Inflammatory macrophage treated with lipopolysaccharide for 1 hour (primary cell): ENCODE results near the gene CCDC172.
"Not testable (repeated sequence)": the region's sequence is repeated elsewhere in the genome, so short reads cannot be mapped to it uniquely, and the experiment has no call there.

Source experiments
- DNase-seq, 2 donors: peaks; one replicate each; pipeline ENCODE4 v3.0.0-alpha.2; 2020 to 2022

The CCDC172 gene

DNA sequence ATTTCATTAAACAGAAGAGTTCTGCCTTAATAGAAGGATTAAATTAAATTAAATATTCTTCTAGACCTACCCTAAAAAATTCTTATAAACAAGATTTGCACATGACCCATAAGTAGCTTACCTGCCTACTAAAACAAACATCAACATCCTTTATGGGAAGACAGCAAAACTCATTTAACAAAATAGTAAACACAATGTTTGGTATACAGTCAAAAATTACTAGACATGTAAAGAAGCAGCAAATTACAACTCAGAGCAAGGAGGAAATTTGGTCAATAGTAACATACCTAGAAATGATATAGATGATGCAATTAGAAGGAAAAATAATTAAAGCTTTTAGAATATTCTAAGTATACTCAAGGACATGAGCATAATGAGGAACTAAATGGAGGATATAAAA, 27.9 kb downstream of the CCDC172 start:
- no peak for DNase-seq

DNA sequence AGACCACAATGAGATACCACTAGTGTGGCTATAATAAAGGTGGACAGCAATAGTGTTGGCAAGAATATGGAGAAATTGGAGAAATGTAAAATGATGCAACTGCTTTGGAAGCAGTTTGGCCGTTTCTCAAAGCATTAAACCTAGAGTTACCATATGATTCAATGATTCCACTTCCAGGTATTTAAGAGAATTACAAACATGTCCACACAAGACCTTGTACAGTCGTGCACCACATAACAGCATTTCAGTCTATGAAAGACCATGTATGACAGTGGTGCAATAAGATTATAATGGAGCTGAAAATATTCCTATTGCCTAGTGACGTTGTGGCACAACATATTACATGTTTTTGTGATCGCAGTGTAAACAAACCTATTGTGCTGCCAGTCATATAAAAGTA, 29.6 kb downstream of the CCDC172 start:
- no peak for DNase-seq

DNA sequence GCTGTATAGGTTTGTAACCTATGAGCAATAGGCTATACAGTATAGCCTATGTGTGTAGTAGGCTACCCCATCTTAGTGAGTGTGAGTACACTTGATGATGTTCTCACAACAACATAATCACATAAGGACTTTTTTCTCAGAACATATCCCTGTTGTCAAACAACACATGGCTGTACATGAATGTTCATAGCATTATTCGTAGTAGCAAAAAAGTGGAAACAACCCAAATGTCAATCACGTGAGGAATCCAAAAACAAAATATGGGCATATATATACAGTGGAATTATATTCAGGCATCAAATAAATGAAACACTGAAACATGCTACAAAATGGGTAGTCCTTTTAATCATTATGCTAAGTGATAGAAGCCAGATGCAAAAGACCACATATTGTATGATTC, 31.1 kb downstream of the CCDC172 start:
- no peak for DNase-seq

DNA sequence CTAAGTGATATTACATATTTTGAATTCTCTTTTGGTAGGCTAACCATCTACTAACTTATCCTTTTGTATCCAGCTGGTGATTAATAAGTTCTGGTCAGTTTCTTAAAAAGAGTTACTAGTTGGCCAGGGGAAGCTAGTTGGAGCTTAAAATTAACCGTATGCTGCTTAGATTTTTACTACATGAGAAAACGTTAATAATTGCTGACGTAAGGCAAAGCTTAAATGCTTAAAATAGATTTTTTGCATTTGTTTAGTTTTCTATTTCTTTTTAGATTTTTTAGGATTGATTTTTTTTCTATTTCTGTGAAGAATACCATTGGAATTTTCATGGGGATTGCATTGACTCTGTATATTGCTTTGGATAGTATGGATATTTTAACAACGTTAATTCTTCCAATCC, 32.6 kb downstream of the CCDC172 start:
- DNase-seq = no peak

DNA sequence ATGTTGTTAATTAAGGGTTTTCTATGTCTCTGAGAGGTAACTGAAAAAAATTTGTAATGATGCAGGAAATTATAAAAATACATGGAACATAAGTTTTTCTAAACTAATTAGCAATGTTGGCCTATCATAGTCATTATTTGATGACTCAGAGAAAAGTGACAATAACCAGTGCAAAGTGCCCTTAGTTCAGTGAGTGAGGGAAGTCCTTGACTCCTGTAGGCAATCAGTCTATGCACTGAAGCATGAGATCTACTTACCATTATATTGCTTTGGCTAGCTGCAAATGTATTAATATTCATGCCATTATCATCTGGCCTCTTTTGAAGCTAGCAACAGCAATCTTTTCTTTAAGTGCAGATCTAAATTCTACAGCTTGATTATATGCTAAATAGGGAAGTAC, 40.6 kb downstream of the CCDC172 start:
- no peak for DNase-seq

DNA sequence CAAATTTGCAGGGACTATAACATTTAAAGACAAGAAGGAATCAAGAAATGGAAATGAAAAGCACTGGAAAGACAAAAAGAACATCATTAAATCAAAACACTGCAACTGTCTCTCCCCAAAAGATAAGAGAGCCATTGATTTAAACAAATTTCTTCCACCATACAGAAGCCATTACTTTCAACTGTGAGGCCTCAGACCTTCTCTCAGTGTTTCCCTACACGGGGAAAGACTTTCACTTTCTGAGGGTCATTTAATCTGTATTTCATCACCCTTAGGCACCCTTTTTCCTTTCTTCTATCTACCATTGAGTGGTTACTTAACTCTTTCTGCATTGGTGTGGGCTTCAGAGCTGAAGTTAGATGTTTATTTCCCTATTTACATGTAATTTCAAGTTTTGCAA, 47.5 kb downstream of the CCDC172 start:
- DNase-seq = no peak

DNA sequence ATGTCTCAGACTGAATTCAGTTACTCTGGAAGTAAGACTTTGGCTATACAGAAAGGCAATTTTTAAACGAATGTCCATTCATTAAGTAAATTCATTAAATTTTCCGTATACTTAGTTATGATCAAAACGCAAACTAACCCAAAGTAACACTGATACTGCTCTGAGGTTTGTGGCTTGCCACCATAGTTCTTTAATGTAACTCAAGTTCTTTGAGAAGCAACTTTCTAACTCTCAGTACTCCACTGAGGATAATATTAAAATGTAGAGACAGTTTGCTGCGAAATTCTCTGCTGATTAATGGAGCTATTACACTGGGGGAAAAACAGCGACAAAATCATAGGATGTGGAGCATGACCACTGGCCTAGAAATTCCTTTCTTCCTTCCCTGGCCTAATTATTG, 58.0 kb downstream of the CCDC172 start:
- DNase-seq = no peak

DNA sequence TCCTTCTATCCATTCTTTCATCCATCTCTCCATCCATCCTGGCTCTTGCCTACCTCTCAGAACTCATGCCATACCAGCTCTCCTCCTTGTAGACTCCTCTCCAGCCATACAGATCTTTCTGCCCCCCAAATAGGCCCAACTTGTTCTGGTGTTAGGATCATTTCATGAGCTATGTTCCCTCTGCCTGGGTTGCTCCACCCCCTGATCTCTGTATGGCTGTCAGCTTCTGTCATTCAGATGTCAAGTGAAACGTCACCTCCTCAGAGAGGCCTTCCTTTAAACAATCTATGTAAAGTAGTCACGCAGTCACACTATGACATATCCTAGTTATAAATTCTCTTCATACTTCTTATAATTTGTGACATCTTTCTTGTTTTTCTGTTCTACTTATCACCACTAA, 61.1 kb downstream of the CCDC172 start:
- no peak for DNase-seq

DNA sequence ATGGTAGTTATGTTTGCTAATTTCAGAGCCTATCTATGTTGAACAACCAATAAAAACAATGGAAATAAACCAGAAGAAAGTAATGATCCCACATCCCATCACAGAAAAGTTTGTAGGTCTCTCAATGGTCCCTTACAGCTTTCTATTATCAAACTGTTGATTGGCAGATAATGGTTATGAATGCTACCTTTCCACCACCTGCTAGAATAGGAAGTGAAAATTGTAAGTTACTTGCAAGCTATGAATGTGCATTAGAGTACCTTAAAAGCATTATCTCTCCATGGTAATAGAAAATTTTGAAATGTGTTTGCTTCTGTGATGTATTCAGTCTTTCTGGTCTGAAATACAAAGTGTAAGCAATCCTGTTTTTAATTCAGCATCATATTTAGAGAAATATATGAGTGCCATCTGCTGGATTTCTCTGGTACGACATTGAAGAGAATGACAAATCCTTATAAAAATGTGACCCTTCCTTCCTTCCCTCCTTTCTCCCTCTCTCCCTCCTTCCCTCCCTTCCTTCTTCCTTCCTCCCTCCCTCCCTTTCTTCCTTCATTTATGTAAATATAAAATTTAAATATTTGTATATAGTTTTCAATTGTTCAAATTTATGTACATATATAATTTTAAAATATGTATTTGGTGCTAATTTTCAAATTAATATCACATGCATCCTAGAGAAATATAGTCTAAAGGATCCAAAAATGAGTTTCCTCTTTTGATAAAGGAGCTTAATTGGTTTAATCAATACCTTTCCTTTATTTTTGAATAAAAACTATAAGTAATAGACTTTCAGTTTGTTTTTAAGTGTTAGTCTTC, 62.0 kb downstream of the CCDC172 start:
- peak in 1 of 2 donors; percentile 39 for DNase-seq

DNA sequence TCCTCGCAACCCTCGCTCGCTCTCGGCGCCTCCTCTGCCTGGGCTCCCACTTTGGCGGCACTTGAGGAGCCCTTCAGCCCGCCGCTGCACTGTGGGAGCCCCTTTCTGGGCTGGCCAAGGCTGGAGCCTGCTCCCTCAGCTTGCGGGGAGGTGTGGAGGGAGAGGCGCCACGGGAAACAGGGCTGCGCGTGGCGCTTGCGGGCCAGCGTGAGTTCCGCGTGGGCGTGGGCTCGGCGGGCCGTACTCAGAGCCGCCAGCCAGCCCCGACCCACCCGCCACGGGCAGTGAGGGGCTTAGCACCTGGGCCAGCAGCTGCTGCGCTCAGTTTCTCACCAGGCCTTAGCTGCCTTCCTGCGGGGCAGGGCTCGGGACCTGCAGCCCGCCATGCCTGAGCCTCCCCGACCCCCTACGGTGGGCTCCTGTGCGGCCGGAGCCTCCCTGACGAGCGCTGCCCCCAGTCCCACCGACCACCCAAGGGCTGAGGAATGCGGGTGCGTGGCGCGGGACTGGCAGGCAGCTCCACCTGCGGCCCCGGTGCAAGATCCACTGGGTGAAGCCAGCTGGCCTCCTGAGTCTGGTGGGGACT, 69.1 kb downstream of the CCDC172 start:
- DNase-seq = not testable (repeated sequence)

DNA sequence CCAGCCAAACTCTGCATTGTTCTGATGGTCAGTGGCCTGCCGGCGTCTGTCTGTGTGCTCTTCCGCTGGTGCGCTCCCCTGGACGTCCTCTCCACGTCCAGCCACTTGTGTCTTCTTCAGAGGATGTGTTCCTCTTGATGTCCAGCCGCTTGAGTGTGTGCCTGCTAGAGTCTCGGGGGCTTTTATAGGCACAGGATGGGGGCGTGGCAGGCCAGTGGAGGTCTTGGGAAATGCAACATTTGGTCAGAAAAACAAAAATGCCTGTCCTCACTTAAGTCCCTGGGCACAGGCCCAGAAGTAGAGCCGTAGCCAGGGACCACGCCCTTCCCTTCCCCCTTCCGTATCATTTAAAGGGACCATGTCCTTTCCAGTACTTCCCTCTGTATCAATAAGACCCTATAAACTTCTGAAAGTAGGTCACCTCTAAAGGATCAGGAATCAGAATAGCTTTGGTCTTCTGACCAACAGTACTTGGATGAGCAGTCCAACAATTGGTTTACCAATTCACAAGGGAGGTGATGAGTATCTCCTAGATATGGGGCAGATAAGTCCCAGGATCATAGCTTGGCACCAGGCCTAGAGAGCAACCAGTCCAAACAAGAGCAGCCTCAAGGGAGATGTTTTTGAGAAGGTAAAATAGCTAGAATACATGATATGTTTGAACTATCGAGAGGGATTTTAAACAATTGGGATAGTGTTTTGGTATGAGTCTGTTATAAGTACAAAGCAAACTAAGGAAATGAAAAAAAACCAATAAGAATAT, 71.2 kb downstream of the CCDC172 start:
- DNase-seq = no peak

DNA sequence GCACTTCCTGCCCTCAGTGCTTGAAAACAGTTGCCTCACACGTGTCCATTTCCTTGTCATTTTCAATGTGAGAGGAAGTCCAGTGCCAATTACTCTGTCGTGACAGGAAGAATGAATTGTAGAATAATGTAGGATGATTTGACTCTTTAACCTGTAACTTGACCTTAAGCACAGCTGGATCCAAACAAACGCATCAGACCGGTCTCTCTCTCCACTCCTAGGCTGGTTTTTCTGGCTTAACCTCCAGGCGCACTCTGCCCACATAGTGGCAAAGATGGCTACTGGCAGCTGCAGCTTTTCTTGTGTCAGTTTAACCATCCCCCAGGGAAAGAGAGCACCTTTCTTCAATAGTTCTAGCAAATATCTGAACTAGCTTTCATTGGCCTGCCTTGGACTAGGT, 74.0 kb downstream of the CCDC172 start:
- DNase-seq = no peak

DNA sequence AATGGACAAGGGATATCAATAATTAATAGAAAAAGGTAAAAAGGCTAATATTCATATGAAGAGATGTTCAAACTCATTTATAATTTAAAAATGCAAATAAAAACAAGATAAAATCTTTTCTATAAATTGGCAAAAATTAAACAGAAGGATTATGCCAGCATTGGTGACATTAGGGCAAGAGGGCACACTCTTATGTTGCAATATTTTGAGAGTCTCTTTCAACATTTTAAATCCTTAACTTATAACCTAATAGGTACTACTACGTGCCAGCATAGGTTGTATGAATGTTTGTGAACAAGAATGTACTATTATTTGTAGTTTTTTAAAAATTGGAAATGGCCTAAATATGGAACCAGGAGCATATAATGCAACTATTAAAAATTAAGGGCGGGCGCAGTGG, 78.6 kb downstream of the CCDC172 start:
- DNase-seq = no peak

DNA sequence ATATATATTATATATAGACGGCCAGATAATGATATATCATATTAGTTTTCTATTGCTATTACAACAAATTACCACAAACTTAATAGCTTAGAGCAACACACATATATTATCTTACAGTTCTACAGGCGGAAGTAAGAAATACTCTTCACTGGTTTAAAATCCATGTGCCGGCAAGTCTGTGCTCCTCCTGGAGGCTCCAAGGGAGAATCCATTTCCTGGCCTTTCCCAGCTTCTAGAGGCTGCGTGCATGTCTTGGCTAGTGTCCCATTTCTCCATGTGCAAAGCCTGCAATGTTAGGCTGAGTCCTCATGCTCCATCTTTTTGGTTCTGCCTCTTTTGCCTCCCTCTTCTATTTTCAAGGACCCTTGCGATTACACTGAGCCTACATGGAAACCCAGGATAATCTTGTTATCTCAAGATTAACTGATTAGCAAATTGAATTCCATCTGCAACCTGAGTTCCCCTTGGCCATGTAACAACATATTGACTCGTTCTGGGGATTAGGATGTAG, 79.5 kb downstream of the CCDC172 start:
- no peak for DNase-seq

DNA sequence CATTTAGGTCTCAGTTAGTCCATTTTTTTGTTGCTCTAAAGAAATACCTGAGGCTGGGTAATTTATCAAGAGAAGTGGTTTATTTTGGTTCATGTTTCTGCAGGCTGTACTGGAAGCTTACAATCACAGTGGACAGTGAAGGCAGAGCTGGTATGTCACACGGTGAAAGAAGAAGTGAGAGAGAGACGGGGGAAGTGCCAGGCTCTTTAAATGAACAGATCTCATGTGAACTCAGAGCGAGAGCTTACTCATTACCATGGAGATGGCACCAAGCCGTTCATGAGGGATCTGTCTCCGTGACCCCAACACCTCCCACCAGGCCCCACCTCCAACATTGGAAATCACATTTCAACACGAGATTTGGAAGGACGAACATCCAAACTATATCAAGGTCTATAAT, 84.5 kb downstream of the CCDC172 start:
- DNase-seq = peak; percentile 14 to 22

DNA sequence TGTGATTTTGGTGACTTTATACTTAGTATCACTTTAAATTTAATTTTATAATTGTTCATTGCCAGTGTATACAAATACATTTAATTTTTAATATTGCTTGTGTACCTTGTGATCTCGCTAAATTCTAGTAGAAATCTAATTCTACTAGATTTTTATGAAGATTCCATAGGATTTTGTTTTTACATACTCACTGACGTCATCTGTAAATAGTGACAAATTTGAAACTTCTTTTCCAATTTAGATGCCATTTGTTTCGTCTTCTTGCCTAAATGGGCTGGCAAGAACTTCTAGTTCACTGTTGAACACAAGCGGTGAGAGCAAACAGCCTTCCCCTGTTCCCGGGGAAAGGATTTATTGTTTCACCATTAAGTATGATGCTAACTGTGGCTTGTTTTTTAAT, 86.1 kb downstream of the CCDC172 start:
- DNase-seq = no peak

DNA sequence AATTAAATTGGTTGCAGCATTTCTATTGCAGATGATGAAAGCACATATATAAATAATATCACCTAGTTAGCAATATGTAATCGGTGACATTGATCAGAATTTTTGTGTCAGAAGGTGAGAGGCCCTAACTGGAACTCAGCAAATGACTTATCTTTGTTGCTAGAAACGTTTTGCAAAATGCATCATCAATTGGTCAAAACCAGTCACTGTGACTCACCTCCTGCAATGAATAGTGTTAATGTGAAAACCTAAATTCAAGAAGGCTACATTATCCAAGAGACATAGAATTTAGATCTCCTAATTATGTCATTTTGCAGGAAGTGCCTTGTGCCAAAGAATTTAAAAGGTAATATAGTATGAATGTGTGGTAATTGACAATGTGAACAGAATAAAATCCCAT, 93.6 kb downstream of the CCDC172 start:
- no peak for DNase-seq

DNA sequence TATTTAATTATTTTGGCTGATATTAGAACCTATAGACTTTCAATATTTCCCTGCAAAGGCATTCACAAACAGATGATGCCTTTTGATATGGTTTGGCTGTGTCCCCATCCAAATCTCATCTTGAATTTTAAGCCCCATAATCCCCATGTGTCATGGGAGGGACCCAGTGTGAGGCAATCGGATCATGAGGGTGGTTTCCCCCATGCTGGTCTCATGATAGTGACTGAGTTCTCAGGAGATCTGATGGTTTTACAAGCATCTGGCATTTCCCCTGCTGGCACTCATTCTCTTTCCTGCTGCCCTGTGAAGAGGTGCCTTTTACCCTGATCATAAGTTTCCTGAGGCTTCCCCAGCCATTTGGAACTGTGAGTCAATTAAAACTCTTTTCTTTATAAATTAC, 94.1 kb downstream of the CCDC172 start:
- DNase-seq = peak; percentile 22 to 47

DNA sequence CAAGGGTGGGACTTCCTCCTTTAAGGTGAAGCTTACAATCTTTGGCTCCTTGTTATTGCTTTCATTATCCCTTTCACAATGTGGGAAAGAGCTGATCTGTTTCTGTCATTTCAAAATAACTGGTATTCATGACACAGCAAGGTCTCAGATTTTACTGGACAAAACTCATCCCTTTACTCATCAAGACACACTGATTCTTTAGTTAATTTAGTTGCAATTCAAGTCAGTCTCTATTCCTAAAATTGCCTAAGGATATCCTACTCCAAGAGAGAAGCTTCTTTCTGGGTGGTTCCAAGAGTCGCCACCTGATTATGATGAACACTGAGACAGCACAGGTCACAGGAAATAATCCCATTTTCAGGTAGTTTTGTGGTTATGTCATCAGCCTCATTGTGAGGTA, 97.6 kb downstream of the CCDC172 start:
- DNase-seq = peak in 1 of 2 donors; percentile 2

DNA sequence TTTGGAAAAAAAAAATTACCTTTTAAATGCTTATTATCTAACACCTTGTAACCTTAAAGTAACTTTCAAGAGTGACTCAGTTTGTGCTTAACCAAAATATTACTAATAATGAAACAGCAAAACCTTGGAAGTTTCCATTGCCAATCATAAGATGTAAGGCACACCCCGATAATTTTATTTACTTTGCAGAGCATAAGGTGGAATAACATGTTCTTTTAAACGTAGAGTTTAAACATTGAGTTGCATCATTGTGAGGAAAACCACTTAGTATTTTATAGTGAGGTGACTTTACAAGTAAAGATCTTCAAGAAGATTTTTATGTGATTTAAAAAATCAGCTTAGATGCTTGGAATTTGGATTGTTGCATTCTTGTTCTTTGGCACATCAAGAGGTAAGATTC, 103.4 kb downstream of the CCDC172 start, which contains the start of gene PNLIPRP3:
Gene PNLIPRP3, plus strand, starts transcription at position 177 of the 400 bp plus-strand sequence. Its CDS starts 166 bp downstream, at position 343.
- no peak for DNase-seq

DNA sequence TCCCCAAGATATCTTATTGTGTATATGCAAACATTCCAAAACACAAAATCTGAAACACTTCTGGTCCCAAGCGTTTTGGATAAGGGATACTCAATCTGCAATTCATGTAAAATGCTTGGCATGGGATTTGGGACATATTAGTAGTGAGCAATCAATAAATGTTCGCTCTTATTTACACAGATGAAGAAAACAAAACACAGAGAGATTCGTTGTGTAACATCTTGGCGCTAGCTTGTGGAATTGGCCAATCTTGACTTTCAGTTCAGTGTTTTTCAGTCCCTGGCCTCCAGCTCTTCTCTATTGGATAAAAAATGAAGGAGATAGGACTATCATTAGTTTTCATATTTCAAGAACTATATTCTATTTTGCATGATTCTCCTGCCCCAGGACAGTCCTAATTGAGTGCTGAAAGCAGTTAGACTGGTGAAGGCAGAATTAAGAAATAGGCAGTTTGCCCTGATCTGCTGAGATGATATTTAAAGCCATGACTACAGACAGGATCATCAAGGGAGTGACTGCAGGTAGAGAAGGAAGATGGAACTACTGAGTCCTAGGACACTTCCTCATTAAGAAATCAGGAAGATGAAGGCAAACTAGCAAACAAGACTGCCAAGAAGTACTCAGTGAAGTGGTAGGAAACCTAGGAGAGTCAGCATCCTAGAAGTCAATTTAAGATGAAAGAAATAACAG, 105.2 kb downstream of the CCDC172 start:
- DNase-seq = no peak
